NB4 (cell line): ENCODE results near the gene XXYLT1.

ENCODE experiments used
- CTCF ChIP-seq: IDR thresholded peaks from one replicate; pipeline ENCODE4 v1.5.1; 2012; ENCODE audit warnings: low read depth, low read length
- POLR2A ChIP-seq: IDR thresholded peaks from 2 replicates; pipeline ENCODE4 v1.6.1; 2011; ENCODE audit warnings: mild to moderate bottlenecking; ENCODE audit not compliant: insufficient read length; ENCODE audit errors: extremely low read depth

GRCh38 chr3:195036574-195036973, 234.4 kb downstream of the XXYLT1 start:
- TF ChIP-seq CTCF (no peak), POLR2A (no peak)
